ENCODE results near the gene CELA1.

CELA1 gene

GRCh38 chr12:51334764-51335163 is 11.7 kb downstream of the CELA1 start:
- no peak for TF ChIP-seq REST (IDR thresholded peaks at IDR 0.05; ENCODE audit: insufficient replicate concordance, low read depth)
- TF ChIP-seq, protein P1, sequence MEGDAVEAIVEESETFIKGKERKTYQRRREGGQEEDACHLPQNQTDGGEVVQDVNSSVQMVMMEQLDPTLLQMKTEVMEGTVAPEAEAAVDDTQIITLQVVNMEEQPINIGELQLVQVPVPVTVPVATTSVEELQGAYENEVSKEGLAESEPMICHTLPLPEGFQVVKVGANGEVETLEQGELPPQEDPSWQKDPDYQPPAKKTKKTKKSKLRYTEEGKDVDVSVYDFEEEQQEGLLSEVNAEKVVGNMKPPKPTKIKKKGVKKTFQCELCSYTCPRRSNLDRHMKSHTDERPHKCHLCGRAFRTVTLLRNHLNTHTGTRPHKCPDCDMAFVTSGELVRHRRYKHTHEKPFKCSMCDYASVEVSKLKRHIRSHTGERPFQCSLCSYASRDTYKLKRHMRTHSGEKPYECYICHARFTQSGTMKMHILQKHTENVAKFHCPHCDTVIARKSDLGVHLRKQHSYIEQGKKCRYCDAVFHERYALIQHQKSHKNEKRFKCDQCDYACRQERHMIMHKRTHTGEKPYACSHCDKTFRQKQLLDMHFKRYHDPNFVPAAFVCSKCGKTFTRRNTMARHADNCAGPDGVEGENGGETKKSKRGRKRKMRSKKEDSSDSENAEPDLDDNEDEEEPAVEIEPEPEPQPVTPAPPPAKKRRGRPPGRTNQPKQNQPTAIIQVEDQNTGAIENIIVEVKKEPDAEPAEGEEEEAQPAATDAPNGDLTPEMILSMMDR (IDR thresholded peaks at IDR 0.05; ENCODE audit: insufficient read depth, low read length): no peak
- no peak for TF ChIP-seq GABPA (IDR thresholded peaks at IDR 0.05; ENCODE audit: low read depth)
- TF ChIP-seq SPI1 (IDR thresholded peaks at IDR 0.05; ENCODE audit: borderline replicate concordance, low read depth): no peak
- no peak for TF ChIP-seq POLR2AphosphoS5 (IDR thresholded peaks at IDR 0.05; ENCODE audit: low read depth)
- no peak for DNase-seq (ENCODE audit: low read depth in 1 of 2, low spot score in 1 of 2)
- H3K27ac ChIP-seq (replicated peaks): no peak overlapping the region
- H3K4me3 ChIP-seq (replicated peaks; ENCODE audit: insufficient read depth, low read length): no peak overlapping the region
- no peaks in the 10 kb centered on the region for H3K27me3 ChIP-seq (ENCODE audit: insufficient read depth, poor library complexity, severe bottlenecking)

GRCh38 chr12:51333536-51333935 is 12.9 kb downstream of the CELA1 start:
- H3K27me3 ChIP-seq (ENCODE audit: insufficient read depth, poor library complexity, severe bottlenecking): no peaks in the 10 kb centered on the region
- no peak for DNase-seq (ENCODE audit: low read depth in 1 of 2, low spot score in 1 of 2)
- TF ChIP-seq, protein P1 (IDR thresholded peaks at IDR 0.05; ENCODE audit: insufficient read depth, low read length): no peak
- TF ChIP-seq SPI1 (IDR thresholded peaks at IDR 0.05; ENCODE audit: borderline replicate concordance, low read depth) (no peak), REST (IDR thresholded peaks at IDR 0.05; ENCODE audit: insufficient replicate concordance, low read depth) (no peak), GABPA (IDR thresholded peaks at IDR 0.05; ENCODE audit: low read depth) (no peak), POLR2AphosphoS5 (IDR thresholded peaks at IDR 0.05; ENCODE audit: low read depth) (no peak)
- H3K4me3 ChIP-seq (replicated peaks; ENCODE audit: insufficient read depth, low read length): no peak overlapping the region
- H3K27ac ChIP-seq (replicated peaks): no peak overlapping the region

DNA sequence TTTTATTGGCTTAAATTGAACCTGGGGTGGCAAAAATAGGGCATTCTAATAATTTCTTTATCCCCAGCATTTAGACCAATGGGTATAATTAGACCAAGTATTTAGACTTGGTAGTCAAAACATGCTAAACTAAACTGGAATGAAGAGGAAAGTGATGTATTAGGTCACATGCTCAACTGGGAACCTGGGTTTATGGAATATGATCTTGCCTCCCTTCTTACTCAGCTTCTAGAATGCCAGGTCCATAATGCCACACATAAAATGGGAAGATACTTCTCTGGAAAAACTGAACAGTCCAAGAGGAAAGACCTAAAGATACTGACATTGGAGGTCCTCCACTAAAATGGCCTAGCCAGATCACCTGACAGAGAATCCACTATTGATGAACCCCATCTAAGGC is 16.3 kb downstream of the CELA1 start:
- peak overlapping the region; percentile 97 for H3K27ac ChIP-seq (replicated peaks)
- H3K4me3 ChIP-seq (replicated peaks; ENCODE audit: insufficient read depth, low read length): no peak overlapping the region
- DNase-seq (ENCODE audit: low read depth in 1 of 2, low spot score in 1 of 2): no peak
- H3K27me3 ChIP-seq (ENCODE audit: insufficient read depth, poor library complexity, severe bottlenecking): no peaks in the 10 kb centered on the region
- no peak for TF ChIP-seq POLR2AphosphoS5 (IDR thresholded peaks at IDR 0.05; ENCODE audit: low read depth)
- TF ChIP-seq REST (IDR thresholded peaks at IDR 0.05; ENCODE audit: insufficient replicate concordance, low read depth): no peak
- no peak for TF ChIP-seq GABPA (IDR thresholded peaks at IDR 0.05; ENCODE audit: low read depth)
- no peak for TF ChIP-seq SPI1 (IDR thresholded peaks at IDR 0.05; ENCODE audit: borderline replicate concordance, low read depth)
- TF ChIP-seq, protein P1 (IDR thresholded peaks at IDR 0.05; ENCODE audit: insufficient read depth, low read length): no peak

Measured in HL-60 (cell line).